Activated CD8-positive, alpha-beta T cell treated with anti-CD3 and anti-CD28 coated beads, Interleukin-2, amount 10 ng/mL, durations not matched to agents 7 days and 5 days (primary cell): ENCODE results near the gene SLC22A6. TPM values are rescaled to one million over a fixed set of nuclear protein-coding genes. Genes with fewer than 3 reads are reported as not detected.
A peak's percentile ranks its signal among the peaks of the same experiment; 100 is the strongest.

ENCODE experiments used
- ATAC-seq: fragments of 150-1000 bp; cut with Tn5 transposase; one replicate; pipeline ENCODE4 v1.10.0; 2021; ENCODE audit warnings: moderate library complexity
- CTCF ChIA-PET: fragments of 350-600 bp; sonication (Branson Sonifier 250); formaldehyde crosslinking; loops from one replicate; lab custom pipeline; 2021; ENCODE audit warnings: antibody characterized with exemption; lab: Charles Lee
- POLR2A ChIA-PET: fragments of 350-600 bp; sonication (Branson Sonifier 250); formaldehyde crosslinking; loops from one replicate; lab custom pipeline; 2021; ENCODE audit warnings: antibody characterized with exemption; lab: Charles Lee
- DNase-seq: peaks from one replicate; pipeline ENCODE4 v3.0.0-alpha.2; 2020
- H3K27ac Mint-ChIP-seq: one replicate; pipeline ENCODE4 v1.8.0; 2021; ENCODE audit warnings: mild to moderate bottlenecking, mixed read lengths
- H3K27me3 Mint-ChIP-seq: one replicate; pipeline ENCODE4 v1.8.0; 2021; ENCODE audit warnings: low read depth, mixed read lengths
- H3K36me3 Mint-ChIP-seq: one replicate; pipeline ENCODE4 v1.8.0; 2021; ENCODE audit warnings: low read depth, mixed read lengths
- H3K4me1 Mint-ChIP-seq: one replicate; pipeline ENCODE4 v1.8.0; 2021; ENCODE audit warnings: low read depth, mixed read lengths
- H3K4me3 Mint-ChIP-seq: one replicate; pipeline ENCODE4 v1.8.0; 2021; ENCODE audit warnings: mild to moderate bottlenecking, mixed read lengths
- H3K9me3 Mint-ChIP-seq: one replicate; pipeline ENCODE4 v1.8.0; 2022; ENCODE audit warnings: mixed read lengths; ENCODE audit not compliant: insufficient read depth
- total RNA-seq, 2 experiments: library from RNA; stranded (reverse); gene quantifications; one replicate each; pipeline ENCODE4 v1.2.3, GENCODE V29; 2021

SLC22A6 gene
- total RNA-seq, 2 experiments from 2014 or later, result not detected

DNA sequence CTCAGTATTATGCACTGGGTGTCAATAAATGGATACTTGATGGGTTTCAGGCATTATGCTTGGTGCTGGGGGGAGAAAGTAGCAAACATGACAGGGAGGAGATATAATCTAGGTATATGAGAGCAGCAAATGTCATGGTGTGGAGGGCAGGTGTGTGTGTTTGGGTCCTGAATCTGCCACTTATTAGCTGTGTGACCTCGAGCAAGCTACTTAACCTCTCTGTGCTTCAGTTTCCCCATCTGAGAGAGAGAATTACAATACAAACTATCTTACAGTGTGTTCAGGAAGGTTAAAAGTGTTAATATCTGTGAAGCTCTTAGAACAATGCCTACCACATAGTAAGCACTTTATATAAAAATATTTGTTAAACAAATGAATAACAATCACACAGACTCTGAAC lies 28.1 kb upstream of the SLC22A6 start:
- POLR2A ChIA-PET, result no interaction called here
- no peaks in the 10 kb centered on the region for H3K4me1 Mint-ChIP-seq
- H3K4me3 Mint-ChIP-seq, result no peak overlapping the region
- DNase-seq (no peak), ATAC-seq (no peak)
- H3K27me3 Mint-ChIP-seq, result peaks cover 2% of the 10 kb centered on the region
- no peaks in the 10 kb centered on the region for H3K9me3 Mint-ChIP-seq
- no peak overlapping the region for H3K27ac Mint-ChIP-seq
- no peaks in the 10 kb centered on the region for H3K36me3 Mint-ChIP-seq
- CTCF ChIA-PET, result interaction anchor here (1.9 kb wide), 1 partner anchor 107 kb away, joined by 4 read pairs; no protein-coding TSS in a partner anchor

DNA sequence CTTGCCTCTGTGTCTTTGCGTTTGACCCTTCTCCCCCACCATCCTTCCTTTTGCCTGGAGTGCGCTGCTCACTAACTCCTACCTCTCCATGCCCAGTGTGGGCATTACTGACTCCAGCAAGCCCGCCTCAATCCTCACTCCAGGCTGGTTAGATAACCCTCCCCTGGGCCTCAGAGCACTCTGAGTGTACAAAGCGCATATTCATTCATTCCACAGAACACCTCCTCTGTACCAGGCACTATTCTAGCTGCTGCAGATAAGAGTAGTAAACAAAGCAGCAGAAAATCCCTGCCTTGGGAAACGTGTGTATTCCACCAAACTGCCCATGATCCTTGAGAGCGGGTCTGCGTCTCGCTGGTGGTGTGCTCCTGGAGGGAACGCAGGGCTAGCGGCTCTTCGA lies 27.7 kb upstream of the SLC22A6 start:
- H3K9me3 Mint-ChIP-seq, result no peaks in the 10 kb centered on the region
- no peaks in the 10 kb centered on the region for H3K27me3 Mint-ChIP-seq
- H3K27ac Mint-ChIP-seq, result no peak overlapping the region
- no peaks in the 10 kb centered on the region for H3K36me3 Mint-ChIP-seq
- DNase-seq (no peak), ATAC-seq (no peak)
- ChIA-PET CTCF (interaction anchor here (1.9 kb wide), 1 partner anchor 106 kb away, joined by 4 read pairs; no protein-coding TSS in a partner anchor), POLR2A (no interaction called here)
- no peak overlapping the region for H3K4me3 Mint-ChIP-seq
- no peaks in the 10 kb centered on the region for H3K4me1 Mint-ChIP-seq

GRCh38 chr11:63010934-63011439 lies 26.2 kb upstream of the SLC22A6 start:
- CTCF ChIA-PET, result interaction anchor here (1.9 kb wide), 1 partner anchor 105 kb away, joined by 4 read pairs; no protein-coding TSS in a partner anchor
- no peaks in the 10 kb centered on the region for H3K27me3 Mint-ChIP-seq

GRCh38 chr11:63007920-63008319 lies 23.2 kb upstream of the SLC22A6 start:
- Mint-ChIP-seq H3K27me3 (peaks cover 10% of the 10 kb centered on the region), H3K27ac (no peak overlapping the region), H3K4me3 (no peak overlapping the region), H3K36me3 (no peaks in the 10 kb centered on the region), H3K4me1 (no peaks in the 10 kb centered on the region), H3K9me3 (no peaks in the 10 kb centered on the region)
- ChIA-PET CTCF (interaction anchor here (1.1 to 1.8 kb wide), 3 partner anchors 13 to 102 kb away, joined by 4 to 8 read pairs (median 4); no protein-coding TSS in a partner anchor), POLR2A (no interaction called here)
- ATAC-seq (no peak), DNase-seq (no peak)

More at GRCh38 chr11:63010934-63011439, 26.2 kb upstream of the SLC22A6 start:
- Mint-ChIP-seq H3K36me3 (no peaks in the 10 kb centered on the region), H3K27ac (no peak overlapping the region), H3K4me3 (no peak overlapping the region), H3K9me3 (no peaks in the 10 kb centered on the region), H3K4me1 (no peaks in the 10 kb centered on the region)
- no peak for DNase-seq
- no peak for ATAC-seq
- POLR2A ChIA-PET, result no interaction called here

GRCh38 chr11:63001456-63001855 lies 16.7 kb upstream of the SLC22A6 start:
- no peaks in the 10 kb centered on the region for H3K4me1 Mint-ChIP-seq
- CTCF ChIA-PET, result interaction anchor here (1.8 kb wide), 1 partner anchor 96 kb away, joined by 7 read pairs; no protein-coding TSS in a partner anchor
- no peaks in the 10 kb centered on the region for H3K36me3 Mint-ChIP-seq
- ATAC-seq (no peak), DNase-seq (no peak)
- peaks cover 14% of the 10 kb centered on the region for H3K27me3 Mint-ChIP-seq
- H3K4me3 Mint-ChIP-seq, result no peak overlapping the region
- H3K9me3 Mint-ChIP-seq, result no peaks in the 10 kb centered on the region
- POLR2A ChIA-PET, result no interaction called here
- no peak overlapping the region for H3K27ac Mint-ChIP-seq

GRCh38 chr11:62999649-63000048 lies 14.9 kb upstream of the SLC22A6 start:
- Mint-ChIP-seq H3K27ac (peak overlapping the region; percentile 62), H3K9me3 (no peaks in the 10 kb centered on the region), H3K4me3 (no peak overlapping the region), H3K4me1 (no peaks in the 10 kb centered on the region), H3K27me3 (peaks cover 14% of the 10 kb centered on the region), H3K36me3 (no peaks in the 10 kb centered on the region)
- POLR2A ChIA-PET, result no interaction called here
- DNase-seq, result no peak
- no peak for ATAC-seq
- CTCF ChIA-PET, result interaction anchor here (0.9 kb wide), 1 partner anchor 21 kb away, joined by 3 read pairs; no protein-coding TSS in a partner anchor

DNA sequence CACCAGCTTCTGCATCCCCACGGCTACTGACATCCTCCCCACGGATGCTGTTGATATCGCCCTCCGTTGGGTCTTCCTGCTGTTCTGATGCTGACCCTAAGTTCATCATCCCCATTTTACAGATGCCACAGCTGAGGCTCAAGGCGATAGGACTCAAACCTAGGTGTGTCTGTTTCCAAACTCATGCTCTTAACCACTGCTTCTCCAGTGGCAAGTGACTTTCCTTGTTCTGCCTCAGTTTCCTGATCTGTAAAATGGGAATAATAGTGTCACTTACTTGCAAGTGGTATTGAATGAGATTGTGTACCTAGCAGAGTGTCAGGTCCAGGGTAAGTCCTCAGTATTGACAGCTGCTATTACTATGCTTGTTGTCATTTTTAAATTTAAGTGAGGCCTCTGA lies 14.4 kb upstream of the SLC22A6 start:
- Mint-ChIP-seq H3K4me3 (no peak overlapping the region), H3K27ac (no peak overlapping the region), H3K27me3 (peaks cover 10% of the 10 kb centered on the region), H3K36me3 (no peaks in the 10 kb centered on the region), H3K9me3 (no peaks in the 10 kb centered on the region), H3K4me1 (no peaks in the 10 kb centered on the region)
- ATAC-seq (no peak), DNase-seq (no peak)
- CTCF ChIA-PET, result no interaction called here
- POLR2A ChIA-PET, result no interaction called here

- H3K36me3 Mint-ChIP-seq, result no peaks in the 10 kb centered on the region
- no peaks in the 10 kb centered on the region for H3K9me3 Mint-ChIP-seq
- DNase-seq (no peak), ATAC-seq (no peak)
- ChIA-PET POLR2A (no interaction called here), CTCF (interaction anchor here (0.9 kb wide), 1 partner anchor 27 kb away, joined by 3 read pairs; no protein-coding TSS in a partner anchor)
- H3K27ac Mint-ChIP-seq, result no peak overlapping the region
- H3K4me3 Mint-ChIP-seq, result no peak overlapping the region
- H3K4me1 Mint-ChIP-seq, result no peaks in the 10 kb centered on the region
- peaks cover 6% of the 10 kb centered on the region for H3K27me3 Mint-ChIP-seq
Observed at GRCh38 chr11:62996271-62996670, 11.5 kb upstream of the SLC22A6 start.

- no peaks in the 10 kb centered on the region for H3K36me3 Mint-ChIP-seq
- H3K27ac Mint-ChIP-seq, result no peak overlapping the region
- H3K4me3 Mint-ChIP-seq, result no peak overlapping the region
- ATAC-seq (no peak), DNase-seq (no peak)
- H3K27me3 Mint-ChIP-seq, result peaks cover 4% of the 10 kb centered on the region
- no peaks in the 10 kb centered on the region for H3K4me1 Mint-ChIP-seq
- ChIA-PET CTCF (interaction anchor here (0.8 to 1.9 kb wide), 2 partner anchors 29 to 89 kb away, joined by 3 to 5 read pairs; no protein-coding TSS in a partner anchor), POLR2A (no interaction called here)
- H3K9me3 Mint-ChIP-seq, result no peaks in the 10 kb centered on the region
Observed at GRCh38 chr11:62994775-62995174, 10.0 kb upstream of the SLC22A6 start.

GRCh38 chr11:62988276-62988675 lies 3.5 kb upstream of the SLC22A6 start:
- ATAC-seq (no peak), DNase-seq (no peak)
- Mint-ChIP-seq H3K9me3 (no peaks in the 10 kb centered on the region), H3K27ac (no peak overlapping the region), H3K36me3 (no peaks in the 10 kb centered on the region), H3K4me1 (no peaks in the 10 kb centered on the region), H3K27me3 (no peaks in the 10 kb centered on the region), H3K4me3 (no peak overlapping the region)
- CTCF ChIA-PET, result no interaction called here
- POLR2A ChIA-PET, result no interaction called here

- no peaks in the 10 kb centered on the region for H3K27me3 Mint-ChIP-seq
- POLR2A ChIA-PET, result no interaction called here
- no peak for DNase-seq
- no peaks in the 10 kb centered on the region for H3K36me3 Mint-ChIP-seq
- H3K27ac Mint-ChIP-seq, result no peak overlapping the region
- H3K4me1 Mint-ChIP-seq, result no peaks in the 10 kb centered on the region
- no peak overlapping the region for H3K4me3 Mint-ChIP-seq
- no peaks in the 10 kb centered on the region for H3K9me3 Mint-ChIP-seq
- CTCF ChIA-PET, result no interaction called here
- ATAC-seq, result no peak
Observed at GRCh38 chr11:62985041-62985750, 429 bp upstream of the SLC22A6 start.

GRCh38 chr11:62983536-62984199 lies 1.1 kb downstream of the SLC22A6 start:
- Mint-ChIP-seq H3K36me3 (no peaks in the 10 kb centered on the region), H3K27me3 (no peaks in the 10 kb centered on the region), H3K4me1 (no peaks in the 10 kb centered on the region), H3K27ac (no peak overlapping the region), H3K9me3 (no peaks in the 10 kb centered on the region), H3K4me3 (no peak overlapping the region)
- DNase-seq (no peak), ATAC-seq (no peak)
- CTCF ChIA-PET, result no interaction called here
- POLR2A ChIA-PET, result no interaction called here
